Neural progenitor cell (in vitro differentiated cells): ENCODE results near the gene PPP2R5C.

Experiments
- EZH2 ChIP-seq: fragments of 200-600 bp; sonication (generic); IDR thresholded peaks from 2 replicates; pipeline ENCODE4 v1.6.1; 2017; ENCODE audit warnings: antibody characterized with exemption, mild to moderate bottlenecking, moderate library complexity
- EZH2phosphoT487 ChIP-seq: fragments of 200-600 bp; sonication (generic); IDR thresholded peaks from 2 replicates; pipeline ENCODE4 v1.6.1; 2017; ENCODE audit warnings: antibody characterized with exemption
- TF ChIP-seq, protein P1 (sequence below): fragments of 200-600 bp; sonication (generic); IDR thresholded peaks from 2 replicates; pipeline ENCODE4 v1.5.1; 2017; ENCODE audit warnings: antibody characterized with exemption, mild to moderate bottlenecking

DNA sequence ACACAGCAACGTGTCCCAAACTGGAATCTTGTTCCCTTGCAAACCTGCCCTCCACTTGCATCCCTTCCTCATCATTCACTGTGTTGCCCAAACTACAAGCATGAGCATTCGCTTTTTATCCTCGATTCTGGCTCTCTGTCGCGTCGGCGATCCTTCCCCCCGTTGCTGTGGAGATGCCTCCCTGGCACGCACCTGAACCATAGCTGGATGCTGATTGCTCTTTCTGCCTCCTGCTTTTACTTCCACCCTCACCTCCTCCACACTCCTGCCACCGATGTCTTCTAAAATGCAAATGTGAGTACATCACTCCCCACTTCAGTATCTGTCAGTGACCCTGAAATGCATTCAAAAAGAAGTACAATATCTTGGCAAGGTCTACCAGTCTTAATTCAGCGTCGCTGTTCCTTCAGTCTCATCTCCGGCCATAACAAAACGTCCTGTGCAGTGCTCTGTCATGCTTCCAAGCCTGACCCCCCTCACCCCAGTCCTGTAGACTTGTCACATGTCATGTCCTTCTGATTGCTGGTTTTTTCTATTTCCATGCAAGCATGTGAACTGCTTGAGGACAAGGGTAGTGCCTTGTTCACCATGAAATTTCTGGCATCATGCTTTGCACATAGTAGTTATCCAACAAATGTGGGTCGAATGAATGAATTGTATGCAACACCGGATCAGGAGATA is 2.5 kb upstream of the PPP2R5C start:
- TF ChIP-seq EZH2phosphoT487 = no peak
- TF ChIP-seq, protein P1, sequence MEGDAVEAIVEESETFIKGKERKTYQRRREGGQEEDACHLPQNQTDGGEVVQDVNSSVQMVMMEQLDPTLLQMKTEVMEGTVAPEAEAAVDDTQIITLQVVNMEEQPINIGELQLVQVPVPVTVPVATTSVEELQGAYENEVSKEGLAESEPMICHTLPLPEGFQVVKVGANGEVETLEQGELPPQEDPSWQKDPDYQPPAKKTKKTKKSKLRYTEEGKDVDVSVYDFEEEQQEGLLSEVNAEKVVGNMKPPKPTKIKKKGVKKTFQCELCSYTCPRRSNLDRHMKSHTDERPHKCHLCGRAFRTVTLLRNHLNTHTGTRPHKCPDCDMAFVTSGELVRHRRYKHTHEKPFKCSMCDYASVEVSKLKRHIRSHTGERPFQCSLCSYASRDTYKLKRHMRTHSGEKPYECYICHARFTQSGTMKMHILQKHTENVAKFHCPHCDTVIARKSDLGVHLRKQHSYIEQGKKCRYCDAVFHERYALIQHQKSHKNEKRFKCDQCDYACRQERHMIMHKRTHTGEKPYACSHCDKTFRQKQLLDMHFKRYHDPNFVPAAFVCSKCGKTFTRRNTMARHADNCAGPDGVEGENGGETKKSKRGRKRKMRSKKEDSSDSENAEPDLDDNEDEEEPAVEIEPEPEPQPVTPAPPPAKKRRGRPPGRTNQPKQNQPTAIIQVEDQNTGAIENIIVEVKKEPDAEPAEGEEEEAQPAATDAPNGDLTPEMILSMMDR = no peak
- TF ChIP-seq EZH2 = no peak
